ENCODE data around the gene CCT8. TPM values are rescaled to one million over a fixed set of nuclear protein-coding genes. Genes with fewer than 3 reads are reported as not detected.

The CCT8 gene
- polyA plus RNA-seq, 1 of the 3 experiments (the other 2 are of a cell fraction): 102 TPM

DNA sequence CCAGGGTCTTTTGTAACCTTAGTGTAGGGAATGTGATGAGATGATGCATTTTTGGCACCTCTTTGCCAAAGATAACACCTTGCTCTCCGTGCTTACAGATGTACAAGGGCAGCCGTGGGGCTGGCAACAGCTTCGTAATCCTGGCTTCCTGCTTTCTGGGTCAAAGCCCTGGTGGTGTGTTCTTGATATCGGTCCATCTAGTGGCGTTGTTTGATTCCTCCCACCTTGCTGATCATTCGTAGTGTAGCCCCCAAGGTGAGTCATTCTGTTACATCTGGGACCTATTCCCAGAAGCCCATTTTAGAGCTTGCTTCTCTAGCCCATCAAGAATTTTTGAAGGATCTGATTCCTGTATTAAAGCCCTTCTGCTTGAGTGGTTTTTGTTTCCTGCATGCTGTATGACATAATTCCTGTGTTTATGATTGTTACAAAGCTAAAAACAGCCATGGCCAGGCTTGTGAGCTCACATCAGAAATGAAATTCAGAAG, 7.0 kb upstream of the CCT8 start:
- H3K79me2 ChIP-seq (ENCODE audit: insufficient read depth): no peaks in the 10 kb centered on the region
- H3K4me3 ChIP-seq (ENCODE audit: low read depth in 2 of 2, low read length in 1 of 2): no peak overlapping the region
- H3K27ac ChIP-seq (ENCODE audit: low read depth in 2 of 2, low read length in 1 of 2): no peak overlapping the region
- no peaks in the 10 kb centered on the region for H3K27me3 ChIP-seq (ENCODE audit: insufficient read depth)
- no peak for DNase-seq
- TF ChIP-seq SIN3A (IDR thresholded peaks at IDR 0.05; ENCODE audit: borderline replicate concordance, low read depth, low read length) (no peak), EZH2phosphoT487 (IDR thresholded peaks at IDR 0.05; ENCODE audit: borderline replicate concordance, low read depth) (no peak), GATA2 (CRISPR knock-in tag; IDR thresholded peaks at IDR 0.05) (no peak), GABPA (IDR thresholded peaks at IDR 0.05; ENCODE audit: low read depth) (no peak), JUND (IDR thresholded peaks at IDR 0.05) (no peak)
- TF ChIP-seq, protein P1, sequence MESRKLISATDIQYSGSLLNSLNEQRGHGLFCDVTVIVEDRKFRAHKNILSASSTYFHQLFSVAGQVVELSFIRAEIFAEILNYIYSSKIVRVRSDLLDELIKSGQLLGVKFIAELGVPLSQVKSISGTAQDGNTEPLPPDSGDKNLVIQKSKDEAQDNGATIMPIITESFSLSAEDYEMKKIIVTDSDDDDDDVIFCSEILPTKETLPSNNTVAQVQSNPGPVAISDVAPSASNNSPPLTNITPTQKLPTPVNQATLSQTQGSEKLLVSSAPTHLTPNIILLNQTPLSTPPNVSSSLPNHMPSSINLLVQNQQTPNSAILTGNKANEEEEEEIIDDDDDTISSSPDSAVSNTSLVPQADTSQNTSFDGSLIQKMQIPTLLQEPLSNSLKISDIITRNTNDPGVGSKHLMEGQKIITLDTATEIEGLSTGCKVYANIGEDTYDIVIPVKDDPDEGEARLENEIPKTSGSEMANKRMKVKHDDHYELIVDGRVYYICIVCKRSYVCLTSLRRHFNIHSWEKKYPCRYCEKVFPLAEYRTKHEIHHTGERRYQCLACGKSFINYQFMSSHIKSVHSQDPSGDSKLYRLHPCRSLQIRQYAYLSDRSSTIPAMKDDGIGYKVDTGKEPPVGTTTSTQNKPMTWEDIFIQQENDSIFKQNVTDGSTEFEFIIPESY (IDR thresholded peaks at IDR 0.05; ENCODE audit: borderline replicate concordance, low read depth): no peak
- TF ChIP-seq, protein P2, sequence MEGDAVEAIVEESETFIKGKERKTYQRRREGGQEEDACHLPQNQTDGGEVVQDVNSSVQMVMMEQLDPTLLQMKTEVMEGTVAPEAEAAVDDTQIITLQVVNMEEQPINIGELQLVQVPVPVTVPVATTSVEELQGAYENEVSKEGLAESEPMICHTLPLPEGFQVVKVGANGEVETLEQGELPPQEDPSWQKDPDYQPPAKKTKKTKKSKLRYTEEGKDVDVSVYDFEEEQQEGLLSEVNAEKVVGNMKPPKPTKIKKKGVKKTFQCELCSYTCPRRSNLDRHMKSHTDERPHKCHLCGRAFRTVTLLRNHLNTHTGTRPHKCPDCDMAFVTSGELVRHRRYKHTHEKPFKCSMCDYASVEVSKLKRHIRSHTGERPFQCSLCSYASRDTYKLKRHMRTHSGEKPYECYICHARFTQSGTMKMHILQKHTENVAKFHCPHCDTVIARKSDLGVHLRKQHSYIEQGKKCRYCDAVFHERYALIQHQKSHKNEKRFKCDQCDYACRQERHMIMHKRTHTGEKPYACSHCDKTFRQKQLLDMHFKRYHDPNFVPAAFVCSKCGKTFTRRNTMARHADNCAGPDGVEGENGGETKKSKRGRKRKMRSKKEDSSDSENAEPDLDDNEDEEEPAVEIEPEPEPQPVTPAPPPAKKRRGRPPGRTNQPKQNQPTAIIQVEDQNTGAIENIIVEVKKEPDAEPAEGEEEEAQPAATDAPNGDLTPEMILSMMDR (IDR thresholded peaks at IDR 0.05): no peak
- ChIA-PET POLR2A (no interaction called here), CTCF (no interaction called here)
- WGBS (ENCODE audit: low lambda C conversion rate): 82% methylated on average over 6 of the region's 6 CpGs
- no peaks in the 10 kb centered on the region for H3K9me2 ChIP-seq
- H2AFZ ChIP-seq (ENCODE audit: low read depth): no peak overlapping the region
- H4K20me1 ChIP-seq (ENCODE audit: insufficient read depth): no peaks in the 10 kb centered on the region
- H3K9me3 ChIP-seq: no peaks in the 10 kb centered on the region
- peaks cover 5% of the 10 kb centered on the region for H3F3A ChIP-seq (replicated peaks; ENCODE audit: insufficient read depth)
- no peak overlapping the region for H3K9ac ChIP-seq
- H3K4me2 ChIP-seq: no peak overlapping the region
- H3K4me1 ChIP-seq (ENCODE audit: control insufficient read depth in 1 of 2, insufficient read depth in 2 of 2, low read depth in 1 of 2, low read length in 1 of 2): peaks cover 0 to 8% of the 10 kb centered on the region in 2 experiments; a peak in 2 of 4 replicates
- H3K36me3 ChIP-seq (replicated peaks in 1 of 2; ENCODE audit: control insufficient read depth in 1 of 2, insufficient read depth in 2 of 2, low read length in 1 of 2): no peaks in the 10 kb centered on the region

DNA sequence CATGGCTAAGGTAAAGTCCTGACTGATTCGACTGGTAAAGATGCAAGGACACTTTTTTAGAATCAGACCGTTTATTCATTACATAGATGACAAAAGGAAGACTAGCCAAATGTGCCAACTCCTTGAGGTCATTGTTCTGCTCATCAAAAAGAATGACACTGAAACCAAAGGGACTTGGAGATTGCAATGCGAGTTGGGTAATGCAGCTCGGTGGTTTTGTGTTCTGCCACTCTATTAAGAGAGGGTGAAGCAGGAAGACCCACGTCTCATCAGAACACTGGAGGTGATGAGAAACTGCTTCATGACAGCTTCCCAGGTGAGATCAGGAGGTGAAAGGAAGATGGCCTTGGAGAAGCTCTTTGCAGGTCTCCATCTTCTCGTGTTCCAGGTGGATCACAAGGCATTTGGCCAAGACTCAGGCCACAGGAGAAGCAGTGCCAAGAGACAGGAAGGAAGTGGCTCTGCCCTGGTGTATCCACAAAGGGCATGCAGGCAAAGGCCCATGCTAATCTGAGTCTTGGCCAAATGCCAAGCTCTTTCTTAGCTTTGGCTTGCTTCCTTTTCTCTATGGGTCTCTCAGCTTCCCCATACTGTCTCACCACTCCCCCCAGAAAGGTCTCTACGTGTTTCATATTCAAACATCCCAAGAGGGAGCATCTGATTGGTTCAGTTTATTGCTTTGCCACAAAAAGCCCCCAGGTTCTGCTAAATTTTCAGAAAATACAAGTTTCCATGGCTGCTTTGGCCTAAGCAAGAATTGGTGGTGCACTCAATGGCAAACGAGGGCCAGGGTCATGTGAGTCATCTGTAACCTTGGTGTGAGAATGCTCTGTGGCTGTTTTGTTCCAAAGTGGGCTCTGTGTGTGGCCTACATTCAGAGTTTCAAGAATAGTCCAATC, 5.7 kb upstream of the CCT8 start:
- Histone ChIP-seq H3K36me3 (replicated peaks in 1 of 2; ENCODE audit: control insufficient read depth in 1 of 2, insufficient read depth in 2 of 2, low read length in 1 of 2) (no peaks in the 10 kb centered on the region), H3K9me3 (no peaks in the 10 kb centered on the region), H3K27me3 (ENCODE audit: insufficient read depth) (no peaks in the 10 kb centered on the region), H3F3A (replicated peaks; ENCODE audit: insufficient read depth) (peaks cover 8% of the 10 kb centered on the region), H3K4me3 (ENCODE audit: low read depth in 2 of 2, low read length in 1 of 2) (no peak overlapping the region), H3K4me2 (no peak overlapping the region), H2AFZ (ENCODE audit: low read depth) (peak overlapping the region; percentile 16), H4K20me1 (ENCODE audit: insufficient read depth) (no peaks in the 10 kb centered on the region), H3K9me2 (no peaks in the 10 kb centered on the region), H3K27ac (ENCODE audit: low read depth in 2 of 2, low read length in 1 of 2) (no peak overlapping the region), H3K9ac (no peak overlapping the region), H3K79me2 (ENCODE audit: insufficient read depth) (no peaks in the 10 kb centered on the region), H3K4me1 (ENCODE audit: control insufficient read depth in 1 of 2, insufficient read depth in 2 of 2, low read depth in 1 of 2, low read length in 1 of 2) (no peaks in the 10 kb centered on the region; a peak in 2 of 4 replicates)
- TF ChIP-seq, protein P1 (IDR thresholded peaks at IDR 0.05; ENCODE audit: borderline replicate concordance, low read depth): no peak
- TF ChIP-seq MEF2A (IDR thresholded peaks at IDR 0.05; ENCODE audit: borderline replicate concordance, low read depth): no peak
- ChIA-PET POLR2A (no interaction called here), CTCF (no interaction called here)
- DNase-seq: no peak
- WGBS (ENCODE audit: low lambda C conversion rate): 59% methylated on average over 8 of the region's 8 CpGs
